ENCODE measurements around the gene ENO2.
"Not testable (repeated sequence)": the region's sequence is repeated elsewhere in the genome, so short reads cannot be mapped to it uniquely, and the experiment has no call there.

The ENO2 gene

DNA sequence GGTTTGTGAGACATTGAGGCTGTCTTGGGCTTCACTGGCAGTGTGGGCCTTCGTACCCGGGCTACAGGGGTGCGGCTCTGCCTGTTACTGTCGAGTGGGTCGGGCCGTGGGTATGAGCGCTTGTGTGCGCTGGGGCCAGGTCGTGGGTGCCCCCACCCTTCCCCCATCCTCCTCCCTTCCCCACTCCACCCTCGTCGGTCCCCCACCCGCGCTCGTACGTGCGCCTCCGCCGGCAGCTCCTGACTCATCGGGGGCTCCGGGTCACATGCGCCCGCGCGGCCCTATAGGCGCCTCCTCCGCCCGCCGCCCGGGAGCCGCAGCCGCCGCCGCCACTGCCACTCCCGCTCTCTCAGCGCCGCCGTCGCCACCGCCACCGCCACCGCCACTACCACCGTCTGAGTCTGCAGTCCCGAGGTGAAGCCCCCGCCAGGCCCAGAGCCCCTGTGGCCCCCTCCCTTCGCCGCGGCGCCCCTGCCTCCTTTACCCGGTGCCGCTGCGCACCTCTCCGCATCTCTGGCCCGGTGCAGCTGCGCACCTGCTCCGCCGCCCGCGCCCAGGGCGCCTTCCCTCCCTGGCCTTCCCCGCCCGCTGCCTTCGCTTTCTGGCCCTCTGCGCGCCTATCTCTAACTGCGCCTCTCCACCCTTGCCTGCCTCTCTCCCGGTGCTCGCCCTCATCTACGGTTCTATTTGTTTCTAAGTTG is at the start of gene ENO2:
Gene ENO2, plus strand, starts transcription at position 335 of the 701 bp plus-strand sequence. CDS start 1,253 bp downstream, outside the sequence.
- WGBS (ENCODE audit: insufficient coverage, insufficient read length), result no CpG with 5 or more reads among the region's 68 CpGs
- no peak within 1 kb of the TSS for H3K27ac ChIP-seq (ENCODE audit: low read length)
- DNase-seq (ENCODE audit: low read depth, low spot score), result no peak

GRCh38 chr12:6865307-6865706 is 49.1 kb upstream of the ENO2 start:
- no CpG with 5 or more reads among the region's 5 CpGs for WGBS (ENCODE audit: insufficient coverage, insufficient read length)
- not testable (repeated sequence) for H3K4me3 ChIP-seq (ENCODE audit: low read length); H3K27ac ChIP-seq (ENCODE audit: low read length); H3K4me1 ChIP-seq (ENCODE audit: control insufficient read depth, insufficient read depth, low read length); H3K27me3 ChIP-seq (ENCODE audit: control insufficient read depth, insufficient read depth, low read length); H3K9me3 ChIP-seq (ENCODE audit: control insufficient read depth, insufficient read depth, low read length); DNase-seq (ENCODE audit: low read depth, low spot score)
- peaks cover 32% of the 10 kb centered on the region for H3K36me3 ChIP-seq (ENCODE audit: control insufficient read depth, insufficient read depth, low read length)

More for the DNA sequence above, at the start of gene ENO2:
- peaks cover 5% of the 10 kb centered on the region; the same call in 1 of the 2 replicates for H3K4me1 ChIP-seq (ENCODE audit: control insufficient read depth, insufficient read depth, low read length)
- no peaks in the 10 kb centered on the region for H3K27me3 ChIP-seq (ENCODE audit: control insufficient read depth, insufficient read depth, low read length)
- peak within 1 kb of the TSS; percentile 89 for H3K4me3 ChIP-seq (ENCODE audit: low read length)
- no peaks in the 10 kb centered on the region for H3K9me3 ChIP-seq (ENCODE audit: control insufficient read depth, insufficient read depth, low read length)
- H3K36me3 ChIP-seq (ENCODE audit: control insufficient read depth, insufficient read depth, low read length), result peaks cover 13% of the 10 kb centered on the region

DNA sequence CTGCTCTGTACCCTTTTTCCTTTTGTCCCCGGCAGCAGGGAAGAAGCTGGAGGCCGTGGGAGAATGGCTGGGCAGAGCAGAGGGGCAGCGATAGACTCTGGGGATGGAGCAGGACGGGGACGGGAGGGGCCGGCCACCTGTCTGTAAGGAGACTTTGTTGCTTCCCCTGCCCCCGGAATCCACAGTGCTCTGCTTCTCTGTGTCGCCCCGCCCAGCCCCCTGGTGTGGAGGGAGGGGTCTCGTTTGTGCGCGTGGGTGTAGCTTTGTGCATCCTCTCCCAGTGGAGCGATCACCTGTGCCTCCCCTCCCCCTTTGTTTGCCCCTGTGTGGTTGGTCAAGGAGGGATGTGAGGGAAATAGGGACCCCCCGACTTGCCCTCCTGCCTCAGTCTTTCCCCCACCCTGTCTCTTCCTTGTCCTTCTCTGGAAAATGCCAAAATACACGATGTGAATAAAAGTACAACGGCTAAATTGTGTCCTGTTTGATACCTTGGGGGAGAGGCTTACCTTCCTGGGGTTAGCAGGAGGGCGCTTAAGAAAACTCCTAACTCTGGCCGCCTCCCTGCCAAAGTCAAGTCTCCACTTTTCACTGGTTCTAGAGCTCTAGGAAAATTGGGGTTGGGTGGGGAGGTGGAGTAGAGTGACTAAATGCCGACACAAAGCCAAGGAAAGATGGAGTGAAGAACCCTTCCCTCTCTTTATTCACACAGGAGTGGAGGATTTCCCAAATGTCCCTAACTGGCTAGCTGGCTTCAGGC is 48.0 kb upstream of the ENO2 start:
- H3K27ac ChIP-seq (ENCODE audit: low read length), result no peak overlapping the region
- no peaks in the 10 kb centered on the region for H3K9me3 ChIP-seq (ENCODE audit: control insufficient read depth, insufficient read depth, low read length)
- H3K27me3 ChIP-seq (ENCODE audit: control insufficient read depth, insufficient read depth, low read length), result no peaks in the 10 kb centered on the region
- DNase-seq (ENCODE audit: low read depth, low spot score), result no peak
- no CpG with 5 or more reads among the region's 19 CpGs for WGBS (ENCODE audit: insufficient coverage, insufficient read length)
- H3K4me1 ChIP-seq (ENCODE audit: control insufficient read depth, insufficient read depth, low read length), result peaks cover 9% of the 10 kb centered on the region
- H3K36me3 ChIP-seq (ENCODE audit: control insufficient read depth, insufficient read depth, low read length), result peaks cover 31% of the 10 kb centered on the region
- no peak overlapping the region; the same call in 1 of the 2 replicates for H3K4me3 ChIP-seq (ENCODE audit: low read length)

GRCh38 chr12:6866920-6867412 is 47.4 kb upstream of the ENO2 start:
- no peaks in the 10 kb centered on the region for H3K27me3 ChIP-seq (ENCODE audit: control insufficient read depth, insufficient read depth, low read length)
- peaks cover 27% of the 10 kb centered on the region for H3K36me3 ChIP-seq (ENCODE audit: control insufficient read depth, insufficient read depth, low read length)
- no peak for DNase-seq (ENCODE audit: low read depth, low spot score)
- no peaks in the 10 kb centered on the region for H3K9me3 ChIP-seq (ENCODE audit: control insufficient read depth, insufficient read depth, low read length)
- no CpG with 5 or more reads among the region's 33 CpGs for WGBS (ENCODE audit: insufficient coverage, insufficient read length)
- peak overlapping the region; percentile 91; the same call in 1 of the 2 replicates for H3K4me3 ChIP-seq (ENCODE audit: low read length)
- H3K4me1 ChIP-seq (ENCODE audit: control insufficient read depth, insufficient read depth, low read length), result peaks cover 9% of the 10 kb centered on the region
- H3K27ac ChIP-seq (ENCODE audit: low read length), result no peak overlapping the region

- WGBS (ENCODE audit: insufficient coverage, insufficient read length), result no CpG with 5 or more reads among the region's 86 CpGs
- Histone ChIP-seq H3K27ac (ENCODE audit: low read length) (no peak within 1 kb of the TSS), H3K36me3 (ENCODE audit: control insufficient read depth, insufficient read depth, low read length) (peaks cover 27% of the 10 kb centered on the region), H3K4me1 (ENCODE audit: control insufficient read depth, insufficient read depth, low read length) (peaks cover 9% of the 10 kb centered on the region), H3K9me3 (ENCODE audit: control insufficient read depth, insufficient read depth, low read length) (no peaks in the 10 kb centered on the region), H3K4me3 (ENCODE audit: low read length) (peak within 1 kb of the TSS; percentile 91), H3K27me3 (ENCODE audit: control insufficient read depth, insufficient read depth, low read length) (no peaks in the 10 kb centered on the region)
- no peak for DNase-seq (ENCODE audit: low read depth, low spot score)
These were observed 46.8 kb upstream of the ENO2 start, which contains the start of gene TPI1 for GRCh38 chr12:6867413-6868210. Gene TPI1, plus strand, starts transcription at chr12:6867531. Its CDS starts 36 bp downstream, at chr12:6867567.

DNA sequence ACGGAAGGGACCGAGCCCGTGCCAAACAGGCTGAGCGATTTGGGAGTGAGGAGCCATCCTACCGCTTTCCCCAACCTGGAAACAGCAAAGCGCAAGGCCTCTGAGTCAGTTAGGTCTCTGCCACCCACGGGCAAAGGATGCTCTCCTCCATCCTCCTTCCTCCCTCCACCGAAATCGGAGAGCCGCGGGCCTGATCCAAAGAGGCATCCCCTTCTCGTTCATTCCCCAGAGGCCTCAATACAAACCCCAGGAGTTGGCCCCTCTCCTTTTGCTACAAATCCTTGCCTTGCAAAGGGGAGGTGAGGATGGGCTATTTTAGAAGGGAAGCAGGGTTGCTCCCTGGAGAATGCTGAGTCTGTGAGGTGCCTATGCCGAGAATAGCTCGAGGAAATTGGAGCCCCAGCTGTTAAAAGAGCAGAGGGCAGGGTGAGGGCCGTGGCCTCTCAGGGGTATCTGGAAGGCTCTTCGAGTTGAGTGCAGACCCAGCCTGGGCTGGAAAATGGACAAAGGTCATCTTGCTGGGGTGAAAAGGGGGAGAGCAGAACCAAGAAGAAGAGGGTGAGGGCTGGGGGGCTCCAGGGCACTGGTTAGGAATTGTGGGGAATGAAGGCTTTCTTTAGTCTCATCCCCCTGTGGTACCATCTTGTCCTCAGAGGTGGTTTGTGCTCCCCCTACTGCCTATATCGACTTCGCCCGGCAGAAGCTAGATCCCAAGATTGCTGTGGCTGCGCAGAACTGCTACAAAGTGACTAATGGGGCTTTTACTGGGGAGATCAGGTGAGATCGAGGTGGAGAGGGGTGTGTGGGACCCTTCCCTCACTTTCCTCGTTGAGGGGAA is 46.0 kb upstream of the ENO2 start:
- WGBS (ENCODE audit: insufficient coverage, insufficient read length), result no CpG with 5 or more reads among the region's 22 CpGs
- Histone ChIP-seq H3K27ac (ENCODE audit: low read length) (no peak overlapping the region), H3K9me3 (ENCODE audit: control insufficient read depth, insufficient read depth, low read length) (no peaks in the 10 kb centered on the region), H3K4me3 (ENCODE audit: low read length) (peak overlapping the region; percentile 91), H3K4me1 (ENCODE audit: control insufficient read depth, insufficient read depth, low read length) (peaks cover 9% of the 10 kb centered on the region), H3K36me3 (ENCODE audit: control insufficient read depth, insufficient read depth, low read length) (peaks cover 27% of the 10 kb centered on the region), H3K27me3 (ENCODE audit: control insufficient read depth, insufficient read depth, low read length) (no peaks in the 10 kb centered on the region)
- no peak for DNase-seq (ENCODE audit: low read depth, low spot score)

GRCh38 chr12:6869049-6870021 is 45.0 kb upstream of the ENO2 start:
- no CpG with 5 or more reads among the region's 12 CpGs for WGBS (ENCODE audit: insufficient coverage, insufficient read length)
- Histone ChIP-seq H3K4me1 (ENCODE audit: control insufficient read depth, insufficient read depth, low read length) (peaks cover 9% of the 10 kb centered on the region), H3K4me3 (ENCODE audit: low read length) (peak overlapping the region; percentile 91; the same call in 1 of the 2 replicates), H3K9me3 (ENCODE audit: control insufficient read depth, insufficient read depth, low read length) (no peaks in the 10 kb centered on the region), H3K27ac (ENCODE audit: low read length) (no peak overlapping the region), H3K27me3 (ENCODE audit: control insufficient read depth, insufficient read depth, low read length) (no peaks in the 10 kb centered on the region), H3K36me3 (ENCODE audit: control insufficient read depth, insufficient read depth, low read length) (peaks cover 24% of the 10 kb centered on the region)
- no peak for DNase-seq (ENCODE audit: low read depth, low spot score)

GRCh38 chr12:6870304-6870703 is 44.1 kb upstream of the ENO2 start:
- DNase-seq (ENCODE audit: low read depth, low spot score); H3K4me1 ChIP-seq (ENCODE audit: control insufficient read depth, insufficient read depth, low read length); H3K27me3 ChIP-seq (ENCODE audit: control insufficient read depth, insufficient read depth, low read length); H3K4me3 ChIP-seq (ENCODE audit: low read length); H3K9me3 ChIP-seq (ENCODE audit: control insufficient read depth, insufficient read depth, low read length); H3K27ac ChIP-seq (ENCODE audit: low read length): not testable (repeated sequence)
- H3K36me3 ChIP-seq (ENCODE audit: control insufficient read depth, insufficient read depth, low read length), result peaks cover 18% of the 10 kb centered on the region
- WGBS (ENCODE audit: insufficient coverage, insufficient read length), result no CpG with 5 or more reads among the region's 4 CpGs
